Measurements from ENCODE around the gene NXNL1.

DNA sequence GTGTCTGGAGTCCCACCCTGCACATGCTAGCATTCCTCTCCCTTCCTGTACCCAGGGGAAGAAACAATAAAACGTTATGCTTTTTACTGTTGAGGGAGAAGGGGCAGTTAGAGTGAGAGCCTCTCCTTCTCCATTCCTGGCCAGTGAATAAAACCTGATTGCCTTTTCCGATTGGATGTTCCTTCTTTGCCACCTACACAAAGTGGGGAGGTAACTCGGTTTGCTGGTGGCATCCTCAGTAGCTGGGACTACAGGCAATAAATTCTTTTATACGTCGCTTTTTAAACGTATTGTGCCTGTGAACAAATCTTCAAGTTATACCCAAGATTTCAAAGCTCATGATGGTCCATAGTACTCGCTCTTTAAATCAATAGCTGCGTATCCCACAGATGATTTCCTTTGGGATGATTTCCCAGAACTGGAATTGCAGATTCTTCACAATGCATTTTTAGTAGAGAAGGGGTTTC, 41.5 kb downstream of the NXNL1 start:
- TF ChIP-seq CTCF (conservative IDR thresholded peaks at IDR 0.05) (no peak), ZFX (IDR thresholded peaks at IDR 0.05) (no peak)

Data from C4-2B (cell line).